ENCODE results near the gene PCDH9. TPM values are rescaled to one million over a fixed set of nuclear protein-coding genes. Genes with fewer than 3 reads are reported as not detected.

PCDH9 gene
- total and polyA plus RNA-seq, 2 of the 4 experiments (the other 2 are of a cell fraction): 2.2 to 10.2 TPM

DNA sequence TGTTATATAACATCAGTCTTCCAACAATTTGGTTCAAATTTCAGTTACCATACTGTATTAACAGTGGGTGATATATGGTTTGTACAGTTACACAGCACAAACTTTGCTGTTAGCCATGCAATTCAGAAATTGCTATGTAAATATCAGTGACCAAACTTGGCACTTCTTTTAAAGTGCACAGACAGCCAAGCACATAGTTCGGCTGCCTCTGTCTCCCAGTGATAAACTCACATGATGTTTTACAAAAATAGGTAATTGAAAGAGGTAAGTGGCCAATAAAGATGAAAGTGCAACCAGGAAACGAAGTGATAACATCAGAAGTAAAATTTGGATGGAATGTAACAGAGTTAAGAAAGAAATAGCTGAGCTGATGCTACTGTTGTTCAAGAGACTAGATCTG lies 143.9 kb downstream of the PCDH9 start:
- Histone ChIP-seq H3K4me1 (ENCODE audit: control insufficient read depth, insufficient read depth, low read length) (no peaks in the 10 kb centered on the region), H2BK20ac (ENCODE audit: low read depth, low read length) (no peak overlapping the region), H3K18ac (ENCODE audit: low read depth, low read length) (no peak overlapping the region), H3K56ac (ENCODE audit: extremely low read depth, insufficient read depth, low read length) (no peak overlapping the region), H2BK5ac (ENCODE audit: low read depth, low read length, poor library complexity, severe bottlenecking) (no peak overlapping the region), H3K79me1 (ENCODE audit: low read depth in 1 of 2, low read length in 2 of 2) (no peaks in the 10 kb centered on the region), H4K91ac (ENCODE audit: insufficient read depth, low read depth, low read length) (no peak overlapping the region), H3K36me3 (ENCODE audit: control insufficient read depth, insufficient read depth, low read length) (no peaks in the 10 kb centered on the region), H4K8ac (ENCODE audit: low read depth in 2 of 2, low read length in 2 of 2) (no peak overlapping the region), H3K9ac (ENCODE audit: low read depth, low read length) (no peak overlapping the region), H2AK5ac (ENCODE audit: low read depth, low read length) (no peak overlapping the region), H3K23ac (ENCODE audit: low read depth, low read length) (no peak overlapping the region), H4K20me1 (ENCODE audit: insufficient read depth, low read length) (no peaks in the 10 kb centered on the region), H2BK120ac (ENCODE audit: low read depth, low read length) (no peak overlapping the region), H2AK9ac (replicated peaks; ENCODE audit: low read depth, low read length, poor library complexity) (no peak overlapping the region), H3K9me1 (ENCODE audit: insufficient read depth, low read length) (no peaks in the 10 kb centered on the region), H2AFZ (replicated peaks; ENCODE audit: low read length, poor library complexity) (no peak overlapping the region), H2BK15ac (ENCODE audit: low read depth, low read length) (no peak overlapping the region), H3K4me3 (ENCODE audit: insufficient read depth, low read depth, low read length) (no peak overlapping the region), H3K27ac (ENCODE audit: insufficient read depth, low read length) (no peak overlapping the region), H3K27me3 (ENCODE audit: control insufficient read depth, insufficient read depth, low read length) (no peaks in the 10 kb centered on the region), H3K4ac (ENCODE audit: low read depth, low read length) (no peak overlapping the region), H3K14ac (replicated peaks; ENCODE audit: low read depth, low read length) (no peak overlapping the region), H3K4me2 (ENCODE audit: low read depth, low read length) (no peak overlapping the region), H3K9me3 (ENCODE audit: control insufficient read depth, insufficient read depth, low read length) (no peaks in the 10 kb centered on the region), H4K5ac (ENCODE audit: low read depth, low read length) (no peak overlapping the region)
- ChIA-PET CTCF (no interaction called here), POLR2A (ENCODE audit: unreplicated experiment) (no interaction called here)
- no peak for ATAC-seq (ENCODE audit: low read depth)
- dilution Hi-C loops (cut with HindIII; ENCODE audit: low sequenced_read_pairs, unreplicated experiment): no loop called here
- intact Hi-C loops (cut with micrococcal nuclease): no loop called here
- DNase-seq: no peak
- in situ Hi-C loops (cut with MboI; ENCODE audit: low sequenced_read_pairs): no loop called here
- no TSS peak for BruUV-seq (replicated peaks)
- WGBS, 2 experiments (ENCODE audit: extremely low coverage in 2 of 2, insufficient read length in 1 of 2): 40% methylated on average over 1 of the region's 2 CpGs; no CpG with 5 or more reads in 1 of the 2 experiments
- TF ChIP-seq RCOR1 (IDR thresholded peaks at IDR 0.05; ENCODE audit: insufficient replicate concordance, low read length): no peak
- TF ChIP-seq MAFK (IDR thresholded peaks at IDR 0.05; ENCODE audit: low read depth, low read length): no peak
- no peak for TF ChIP-seq CEBPB (IDR thresholded peaks at IDR 0.05; ENCODE audit: low read depth, low read length)
- TF ChIP-seq CHD1 (IDR thresholded peaks at IDR 0.05; ENCODE audit: low read depth, low read length): no peak
- TF ChIP-seq SMC3 (IDR thresholded peaks at IDR 0.05; ENCODE audit: low read depth, low read length): no peak
- TF ChIP-seq RFX5 (IDR thresholded peaks at IDR 0.05; ENCODE audit: low read depth, low read length): no peak
- no peak for TF ChIP-seq BHLHE40 (IDR thresholded peaks at IDR 0.05; ENCODE audit: low read depth, low read length)
- TF ChIP-seq POLR2A (IDR thresholded peaks at IDR 0.05; ENCODE audit: low read depth, low read length): no peak
- TF ChIP-seq NFE2L2 (IDR thresholded peaks at IDR 0.05; ENCODE audit: low read depth, low read length): no peak
- TF ChIP-seq, protein P1, sequence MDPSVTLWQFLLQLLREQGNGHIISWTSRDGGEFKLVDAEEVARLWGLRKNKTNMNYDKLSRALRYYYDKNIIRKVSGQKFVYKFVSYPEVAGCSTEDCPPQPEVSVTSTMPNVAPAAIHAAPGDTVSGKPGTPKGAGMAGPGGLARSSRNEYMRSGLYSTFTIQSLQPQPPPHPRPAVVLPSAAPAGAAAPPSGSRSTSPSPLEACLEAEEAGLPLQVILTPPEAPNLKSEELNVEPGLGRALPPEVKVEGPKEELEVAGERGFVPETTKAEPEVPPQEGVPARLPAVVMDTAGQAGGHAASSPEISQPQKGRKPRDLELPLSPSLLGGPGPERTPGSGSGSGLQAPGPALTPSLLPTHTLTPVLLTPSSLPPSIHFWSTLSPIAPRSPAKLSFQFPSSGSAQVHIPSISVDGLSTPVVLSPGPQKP (IDR thresholded peaks at IDR 0.05; ENCODE audit: borderline replicate concordance, low read depth, low read length): no peak
- no peak for TF ChIP-seq MXI1 (IDR thresholded peaks at IDR 0.05; ENCODE audit: borderline replicate concordance, low read depth, low read length)
- no peak for TF ChIP-seq FOS (IDR thresholded peaks at IDR 0.05; ENCODE audit: low read depth, low read length)
- TF ChIP-seq RAD21 (IDR thresholded peaks at IDR 0.05; ENCODE audit: low read length): no peak

Measured in IMR-90 (cell line).